ENCODE results near the gene OR9Q1. TPM values are rescaled to one million over a fixed set of nuclear protein-coding genes. Genes with fewer than 3 reads are reported as not detected.

Gene OR9Q1
- total RNA-seq, 1 experiment from 2014 or later = not detected

- Histone ChIP-seq H4K20me1 (ENCODE audit: low read length) (no peaks in the 10 kb centered on the region), H3K4me3 (ENCODE audit: low read length) (no peak overlapping the region), H3K4me1 (ENCODE audit: insufficient read depth, low read length) (no peaks in the 10 kb centered on the region), H3K27me3 (ENCODE audit: low read length) (peaks cover 65% of the 10 kb centered on the region), H3K27ac (ENCODE audit: low read length) (no peak overlapping the region), H3F3A (ENCODE audit: low read length, unreplicated experiment) (no peaks in the 10 kb centered on the region), H3K9me3 (ENCODE audit: low read length) (no peaks in the 10 kb centered on the region), H2AFZ (ENCODE audit: low read length) (no peak overlapping the region), H3K9ac (ENCODE audit: low read length) (no peak overlapping the region), H3K36me3 (ENCODE audit: low read depth, low read length) (no peaks in the 10 kb centered on the region), H3K4me2 (ENCODE audit: low read length) (no peak overlapping the region), H3K79me2 (ENCODE audit: low read length) (no peaks in the 10 kb centered on the region), H3K9me2 (replicated peaks; ENCODE audit: low read length) (no peaks in the 10 kb centered on the region)
- TF ChIP-seq EZH2 (IDR thresholded peaks at IDR 0.05; ENCODE audit: low read length, unreplicated experiment) (no peak), EZH2phosphoT487 (IDR thresholded peaks at IDR 0.05; ENCODE audit: borderline replicate concordance, low read length) (no peak), CTCF (conservative IDR thresholded peaks at IDR 0.05; ENCODE audit: low read depth, low read length) (no peak)
- ChIA-PET CTCF (no interaction called here), POLR2A (ENCODE audit: unreplicated experiment) (no interaction called here)
- no TSS peak for BruUV-seq (replicated peaks)
- DNase-seq (no peak), ATAC-seq (no peak)
- intact Hi-C loops (cut with micrococcal nuclease) = no loop called here
Measured at GRCh38 chr11:57978686-57979531, 44.8 kb upstream of the OR9Q1 start.

- ChIA-PET CTCF (no interaction called here), POLR2A (ENCODE audit: unreplicated experiment) (no interaction called here)
- ATAC-seq (no peak), DNase-seq (no peak)
- no peaks in the 10 kb centered on the region for H3K36me3 ChIP-seq (ENCODE audit: low read depth, low read length)
- intact Hi-C loops (cut with micrococcal nuclease) = no loop called here
- no peaks in the 10 kb centered on the region for H3K4me1 ChIP-seq (ENCODE audit: insufficient read depth, low read length)
- H3F3A ChIP-seq (ENCODE audit: low read length, unreplicated experiment) = no peaks in the 10 kb centered on the region
- H3K4me3 ChIP-seq (ENCODE audit: low read length) = no peak overlapping the region
- peaks cover 69% of the 10 kb centered on the region for H3K27me3 ChIP-seq (ENCODE audit: low read length)
- H2AFZ ChIP-seq (ENCODE audit: low read length) = no peak overlapping the region
- no peak overlapping the region for H3K4me2 ChIP-seq (ENCODE audit: low read length)
- no TSS peak for BruUV-seq (replicated peaks)
- no peaks in the 10 kb centered on the region for H3K79me2 ChIP-seq (ENCODE audit: low read length)
- no peak overlapping the region for H3K27ac ChIP-seq (ENCODE audit: low read length)
- H4K20me1 ChIP-seq (ENCODE audit: low read length) = no peaks in the 10 kb centered on the region
- no peak for TF ChIP-seq EZH2 (IDR thresholded peaks at IDR 0.05; ENCODE audit: low read length, unreplicated experiment)
- no peak for TF ChIP-seq EZH2phosphoT487 (IDR thresholded peaks at IDR 0.05; ENCODE audit: borderline replicate concordance, low read length)
- TF ChIP-seq CTCF (conservative IDR thresholded peaks at IDR 0.05; ENCODE audit: low read depth, low read length) = no peak
- H3K9me3 ChIP-seq (ENCODE audit: low read length) = no peaks in the 10 kb centered on the region
- no peaks in the 10 kb centered on the region for H3K9me2 ChIP-seq (replicated peaks; ENCODE audit: low read length)
- no peak overlapping the region for H3K9ac ChIP-seq (ENCODE audit: low read length)
Measured at GRCh38 chr11:57979532-57980079, 44.1 kb upstream of the OR9Q1 start.

GRCh38 chr11:57980201-57980600 lies 43.5 kb upstream of the OR9Q1 start:
- H3K36me3 ChIP-seq (ENCODE audit: low read depth, low read length) = no peaks in the 10 kb centered on the region
- H4K20me1 ChIP-seq (ENCODE audit: low read length) = no peaks in the 10 kb centered on the region
- ATAC-seq (no peak), DNase-seq (no peak)
- TF ChIP-seq EZH2phosphoT487 (IDR thresholded peaks at IDR 0.05; ENCODE audit: borderline replicate concordance, low read length) (no peak), EZH2 (IDR thresholded peaks at IDR 0.05; ENCODE audit: low read length, unreplicated experiment) (no peak), CTCF (conservative IDR thresholded peaks at IDR 0.05; ENCODE audit: low read depth, low read length) (no peak)
- intact Hi-C loops (cut with micrococcal nuclease) = no loop called here
- no peak overlapping the region for H2AFZ ChIP-seq (ENCODE audit: low read length)
- H3K4me1 ChIP-seq (ENCODE audit: insufficient read depth, low read length) = no peaks in the 10 kb centered on the region
- no peaks in the 10 kb centered on the region for H3F3A ChIP-seq (ENCODE audit: low read length, unreplicated experiment)
- ChIA-PET POLR2A (ENCODE audit: unreplicated experiment) (no interaction called here), CTCF (no interaction called here)
- H3K27me3 ChIP-seq (ENCODE audit: low read length) = peaks cover 64% of the 10 kb centered on the region
- no peaks in the 10 kb centered on the region for H3K79me2 ChIP-seq (ENCODE audit: low read length)
- H3K27ac ChIP-seq (ENCODE audit: low read length) = no peak overlapping the region
- no peak overlapping the region for H3K4me2 ChIP-seq (ENCODE audit: low read length)
- no peaks in the 10 kb centered on the region for H3K9me3 ChIP-seq (ENCODE audit: low read length)
- H3K4me3 ChIP-seq (ENCODE audit: low read length) = no peak overlapping the region
- BruUV-seq (replicated peaks) = no TSS peak
- no peaks in the 10 kb centered on the region for H3K9me2 ChIP-seq (replicated peaks; ENCODE audit: low read length)
- no peak overlapping the region for H3K9ac ChIP-seq (ENCODE audit: low read length)
